Measurements from ENCODE around the gene UBTD2. TPM values are rescaled to one million over a fixed set of nuclear protein-coding genes. Genes with fewer than 3 reads are reported as not detected.
A peak's percentile ranks its signal among the peaks of the same experiment; 100 is the strongest.
"Not testable (repeated sequence)": the region's sequence is repeated elsewhere in the genome, so short reads cannot be mapped to it uniquely, and the experiment has no call there.

The UBTD2 gene
- total RNA-seq, 2 experiments from 2014 or later, result 10.2 to 10.6 TPM

DNA sequence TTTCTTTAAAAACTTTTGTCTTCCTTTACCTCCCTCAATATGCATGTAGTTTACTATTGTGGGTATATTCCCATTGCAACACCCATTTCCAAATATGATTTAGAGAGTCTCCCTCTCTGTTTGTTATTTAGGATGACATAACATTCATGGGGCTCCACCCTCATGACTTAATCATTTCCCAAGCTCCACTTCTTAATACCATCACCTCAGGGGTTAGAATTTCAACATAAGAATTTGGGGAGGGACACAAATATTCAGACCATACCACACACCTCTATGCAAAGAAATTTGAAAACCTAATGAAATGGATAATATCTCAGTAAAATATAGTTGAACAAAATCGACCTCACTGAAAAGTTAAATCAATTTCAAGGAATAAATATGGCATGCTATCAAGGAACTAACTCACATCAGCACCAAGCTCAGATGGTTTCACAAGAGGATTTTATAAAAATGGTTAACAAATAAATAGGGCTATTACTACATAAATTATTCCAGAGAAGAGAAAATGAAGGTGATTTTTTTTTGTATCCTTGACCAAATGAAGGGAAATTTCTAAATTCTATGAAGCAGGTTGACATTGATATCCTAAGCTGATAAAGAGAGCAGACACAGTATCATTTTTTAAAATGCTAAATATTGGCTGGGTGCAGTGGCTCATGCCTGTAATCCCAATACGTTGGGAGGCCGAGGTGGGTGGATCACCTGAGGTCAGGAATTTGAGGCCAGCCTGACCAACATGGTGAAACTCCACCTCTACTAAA lies 20.2 kb upstream of the UBTD2 start:
- Mint-ChIP-seq H3K27me3 (peaks cover 13% of the 10 kb centered on the region), H3K4me1 (no peaks in the 10 kb centered on the region), H3K9me3 (peaks cover 3% of the 10 kb centered on the region), H3K36me3 (ENCODE audit: low read depth) (no peaks in the 10 kb centered on the region), H3K4me3 (no peak overlapping the region), H3K27ac (no peak overlapping the region)
- ChIA-PET POLR2A (no interaction called here), CTCF (interaction anchor here (0.7 kb wide), 1 partner anchor 10 kb away, joined by 4 read pairs; no protein-coding TSS in a partner anchor)
- no peak for DNase-seq

DNA sequence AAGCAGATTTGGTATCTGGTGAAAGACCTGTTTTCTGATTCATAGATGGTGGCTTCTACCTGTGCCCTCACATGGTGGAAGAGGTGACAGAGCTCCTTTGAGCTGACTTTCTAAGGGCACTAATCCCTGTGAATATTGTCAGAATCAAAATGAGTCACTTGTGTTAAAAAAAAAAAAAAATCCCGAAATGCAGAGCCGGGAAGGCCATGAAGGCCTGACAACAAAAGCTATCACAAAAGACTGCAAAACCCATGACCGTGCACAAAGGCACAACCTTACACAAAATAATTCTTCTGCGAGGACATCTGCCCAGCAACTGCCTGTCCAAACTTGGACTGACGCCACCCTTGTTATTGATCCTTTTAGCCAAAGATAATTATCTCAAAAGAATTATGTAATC lies 19.6 kb upstream of the UBTD2 start:
- H3K4me1 Mint-ChIP-seq, result no peaks in the 10 kb centered on the region
- H3K27ac Mint-ChIP-seq, result no peak overlapping the region
- CTCF ChIA-PET, result interaction anchor here (0.7 to 1.4 kb wide), 2 partner anchors 390 to 653 kb away, joined by 3 read pairs; no protein-coding TSS in a partner anchor
- H3K9me3 Mint-ChIP-seq, result peaks cover 3% of the 10 kb centered on the region
- no peaks in the 10 kb centered on the region for H3K36me3 Mint-ChIP-seq (ENCODE audit: low read depth)
- POLR2A ChIA-PET, result no interaction called here
- DNase-seq, result no peak
- H3K27me3 Mint-ChIP-seq, result peaks cover 13% of the 10 kb centered on the region
- H3K4me3 Mint-ChIP-seq, result no peak overlapping the region

DNA sequence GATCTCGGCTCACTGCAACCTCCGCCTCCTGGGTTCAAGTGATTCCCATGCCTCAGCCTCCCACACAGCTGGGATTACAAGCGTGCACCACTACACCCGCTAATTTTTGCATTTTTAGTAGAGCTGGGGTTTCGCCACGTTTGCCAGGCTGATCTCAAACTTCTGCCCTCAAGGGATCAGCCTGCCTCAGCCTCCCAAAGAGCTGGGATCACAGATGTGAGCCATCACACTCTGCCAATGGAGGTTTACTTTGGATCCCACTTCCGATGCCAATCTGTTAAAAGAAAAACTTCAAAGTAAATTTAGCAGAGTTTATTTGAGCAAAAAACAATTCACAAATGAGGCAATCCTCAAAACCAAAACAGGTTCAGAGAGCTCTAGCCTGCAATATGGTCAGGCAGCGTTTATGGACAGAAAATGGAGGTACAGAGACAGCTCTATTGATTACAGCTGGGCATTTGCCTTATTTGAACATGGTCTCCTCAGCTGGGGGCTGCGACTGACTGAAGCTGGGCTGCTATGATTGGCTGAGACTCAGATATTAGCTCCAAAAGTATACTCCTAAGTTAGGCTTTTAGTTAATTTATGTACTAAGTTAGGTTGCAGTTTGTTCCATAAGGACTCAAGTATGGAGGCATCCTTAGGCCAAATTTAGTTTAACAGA lies 18.6 kb upstream of the UBTD2 start:
- POLR2A ChIA-PET, result no interaction called here
- no peaks in the 10 kb centered on the region for H3K36me3 Mint-ChIP-seq (ENCODE audit: low read depth)
- DNase-seq, result no peak
- peaks cover 11% of the 10 kb centered on the region for H3K27me3 Mint-ChIP-seq
- no peaks in the 10 kb centered on the region for H3K4me1 Mint-ChIP-seq
- H3K27ac Mint-ChIP-seq, result no peak overlapping the region
- H3K4me3 Mint-ChIP-seq, result no peak overlapping the region
- CTCF ChIA-PET, result interaction anchor here (1.4 to 1.9 kb wide), 2 partner anchors 9 to 389 kb away, joined by 3 to 5 read pairs; no protein-coding TSS in a partner anchor
- H3K9me3 Mint-ChIP-seq, result peaks cover 3% of the 10 kb centered on the region

DNA sequence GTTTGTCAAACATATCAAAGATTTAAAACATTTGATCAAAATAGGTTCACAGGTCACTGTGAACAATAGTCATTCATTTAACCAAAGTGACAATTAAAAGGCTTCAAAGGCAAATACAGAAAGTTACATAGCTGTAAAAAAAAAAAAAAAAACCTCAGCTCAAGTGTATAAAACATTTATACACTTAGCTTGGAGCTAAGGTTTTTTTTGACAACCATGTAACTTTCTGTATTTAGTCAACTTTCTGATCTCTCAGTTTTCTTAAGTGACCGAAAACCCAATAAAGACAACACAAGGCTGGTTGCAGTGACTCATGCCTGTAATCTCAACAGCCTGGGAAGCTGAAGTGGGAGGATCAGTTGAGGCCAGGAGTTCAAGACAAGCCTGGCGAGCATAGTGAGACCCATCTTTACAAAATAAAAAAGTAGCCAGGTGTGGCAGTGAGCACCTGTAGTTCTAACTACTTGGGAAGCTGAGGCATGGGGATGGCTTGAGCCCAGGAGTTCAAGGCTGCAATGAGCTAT lies 16.4 kb upstream of the UBTD2 start:
- no peaks in the 10 kb centered on the region for H3K36me3 Mint-ChIP-seq (ENCODE audit: low read depth)
- CTCF ChIA-PET, result interaction anchor here (1.0 kb wide), 1 partner anchor 234 kb away, joined by 4 read pairs; no protein-coding TSS in a partner anchor

DNA sequence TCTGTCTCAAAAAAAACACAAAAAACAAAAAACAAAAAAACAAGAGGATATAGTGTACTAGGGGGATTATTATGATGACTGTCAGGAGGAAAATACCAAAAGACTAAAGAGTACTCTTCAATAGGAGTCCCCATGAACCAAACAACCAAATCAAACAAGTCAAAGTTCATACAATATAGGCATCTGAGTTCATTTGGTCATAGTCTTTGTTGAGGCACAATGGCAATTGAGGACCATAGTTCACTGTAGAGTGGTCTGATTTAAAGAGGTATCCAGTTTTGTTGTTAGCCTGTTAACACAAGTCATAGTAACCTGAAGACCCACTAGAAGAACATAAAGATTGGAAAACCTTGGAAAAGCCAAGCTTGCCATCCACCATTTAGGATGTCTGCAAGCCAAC lies 11.3 kb upstream of the UBTD2 start:
- ChIA-PET POLR2A (no interaction called here), CTCF (interaction anchor here (0.7 to 1.2 kb wide), 2 partner anchors 106 to 383 kb away, joined by 3 to 7 read pairs; partner anchors contain the start of gene STK10)
- H3K27me3 Mint-ChIP-seq, result peaks cover 11% of the 10 kb centered on the region
- no peaks in the 10 kb centered on the region for H3K36me3 Mint-ChIP-seq (ENCODE audit: low read depth)
- no peak overlapping the region for H3K4me3 Mint-ChIP-seq
- H3K9me3 Mint-ChIP-seq, result no peaks in the 10 kb centered on the region
- H3K27ac Mint-ChIP-seq, result no peak overlapping the region
- peaks cover 2% of the 10 kb centered on the region for H3K4me1 Mint-ChIP-seq
- DNase-seq, result no peak

More for the DNA sequence above, 16.4 kb upstream of the UBTD2 start:
- POLR2A ChIA-PET, result no interaction called here
- Mint-ChIP-seq H3K27me3 (peaks cover 18% of the 10 kb centered on the region), H3K4me1 (no peaks in the 10 kb centered on the region), H3K4me3 (no peak overlapping the region), H3K9me3 (peaks cover 3% of the 10 kb centered on the region), H3K27ac (no peak overlapping the region)
- no peak for DNase-seq

DNA sequence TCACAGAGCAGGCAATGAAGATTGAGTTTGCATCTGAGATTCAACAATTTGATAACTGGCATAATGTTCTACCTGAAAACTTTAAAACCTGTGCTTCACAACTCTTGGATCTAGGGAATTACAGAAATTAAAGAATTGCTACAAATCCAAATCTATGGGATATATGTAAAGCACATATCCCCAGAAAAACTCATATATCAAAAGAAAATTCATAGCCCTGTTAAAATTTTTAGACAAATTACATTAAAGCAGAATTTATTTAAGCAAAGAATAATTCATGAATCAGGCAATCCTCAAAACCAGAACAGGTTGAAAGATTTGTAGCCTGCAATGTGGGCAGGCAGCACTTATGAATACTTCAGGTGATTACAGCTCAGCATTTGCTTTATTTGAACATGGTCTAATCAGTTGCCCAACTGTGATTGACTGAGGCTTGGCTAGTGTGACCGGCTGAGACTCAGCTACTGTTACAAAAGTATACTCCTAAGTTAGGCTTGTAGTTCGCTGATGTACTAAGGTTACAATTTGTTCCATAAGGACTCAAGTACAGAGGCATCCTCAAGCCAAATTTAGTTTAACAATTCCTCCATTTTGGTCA lies 10.3 kb upstream of the UBTD2 start:
- POLR2A ChIA-PET, result interaction anchor here (0.6 to 1.4 kb wide), 5 partner anchors 11 to 382 kb away, joined by 3 to 6 read pairs (median 3); partner anchors contain the start of gene UBTD2
- CTCF ChIA-PET, result interaction anchor here (0.5 to 3.3 kb wide), 30 partner anchors 8 to 387 kb away, joined by 3 to 16 read pairs (median 4); partner anchors contain the start of genes EFCAB9, FBXW11, STK10 and UBTD2
- no peak overlapping the region for H3K4me3 Mint-ChIP-seq
- peaks cover 11% of the 10 kb centered on the region for H3K27me3 Mint-ChIP-seq
- no peaks in the 10 kb centered on the region for H3K36me3 Mint-ChIP-seq (ENCODE audit: low read depth)
- DNase-seq, result no peak
- H3K4me1 Mint-ChIP-seq, result peaks cover 2% of the 10 kb centered on the region
- no peak overlapping the region for H3K27ac Mint-ChIP-seq
- H3K9me3 Mint-ChIP-seq, result no peaks in the 10 kb centered on the region

DNA sequence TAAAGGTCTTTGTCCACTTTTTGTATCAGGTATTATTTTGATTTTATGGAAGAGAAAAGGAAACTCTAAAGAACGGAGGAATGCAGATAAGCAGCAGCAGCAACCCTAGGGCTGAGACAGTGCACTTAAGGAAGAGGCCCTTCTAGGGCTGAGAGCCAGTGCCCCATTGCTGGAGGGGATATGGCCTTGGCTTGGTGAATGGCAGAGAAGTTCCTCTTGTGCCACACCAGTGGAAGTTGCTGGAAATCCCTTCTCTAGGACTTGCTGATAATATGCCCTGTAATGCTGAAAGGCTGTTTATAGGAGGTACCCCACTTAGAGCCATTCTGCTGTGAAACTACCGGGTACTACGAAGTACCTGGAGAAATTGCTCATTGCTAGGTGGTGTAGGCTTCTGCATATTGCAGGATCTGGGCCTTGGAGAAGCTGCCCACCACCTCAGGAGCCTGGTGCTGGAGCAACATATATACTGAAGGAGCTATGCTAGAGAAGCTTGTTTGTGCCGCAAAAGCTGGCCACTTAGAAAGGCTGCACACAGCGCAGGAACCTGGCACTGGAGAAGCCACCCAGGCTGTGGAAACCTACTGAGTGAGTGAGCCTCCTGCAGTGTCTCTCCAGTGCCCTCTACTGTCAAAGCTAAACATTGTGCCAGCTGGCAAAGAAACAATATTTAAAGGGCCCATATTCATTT lies 9.6 kb upstream of the UBTD2 start:
- no peaks in the 10 kb centered on the region for H3K9me3 Mint-ChIP-seq
- no peaks in the 10 kb centered on the region for H3K36me3 Mint-ChIP-seq (ENCODE audit: low read depth)
- no peak overlapping the region for H3K4me3 Mint-ChIP-seq
- H3K4me1 Mint-ChIP-seq, result peaks cover 2% of the 10 kb centered on the region
- no peak overlapping the region for H3K27ac Mint-ChIP-seq
- peak; percentile 70 for DNase-seq
- CTCF ChIA-PET, result interaction anchor here (0.5 to 3.3 kb wide), 30 partner anchors 8 to 386 kb away, joined by 3 to 16 read pairs (median 4); partner anchors contain the start of genes EFCAB9, FBXW11, STK10 and UBTD2
- H3K27me3 Mint-ChIP-seq, result peaks cover 11% of the 10 kb centered on the region
- POLR2A ChIA-PET, result interaction anchor here (0.6 to 1.4 kb wide), 5 partner anchors 10 to 381 kb away, joined by 3 to 6 read pairs (median 3); partner anchors contain the start of gene UBTD2

DNA sequence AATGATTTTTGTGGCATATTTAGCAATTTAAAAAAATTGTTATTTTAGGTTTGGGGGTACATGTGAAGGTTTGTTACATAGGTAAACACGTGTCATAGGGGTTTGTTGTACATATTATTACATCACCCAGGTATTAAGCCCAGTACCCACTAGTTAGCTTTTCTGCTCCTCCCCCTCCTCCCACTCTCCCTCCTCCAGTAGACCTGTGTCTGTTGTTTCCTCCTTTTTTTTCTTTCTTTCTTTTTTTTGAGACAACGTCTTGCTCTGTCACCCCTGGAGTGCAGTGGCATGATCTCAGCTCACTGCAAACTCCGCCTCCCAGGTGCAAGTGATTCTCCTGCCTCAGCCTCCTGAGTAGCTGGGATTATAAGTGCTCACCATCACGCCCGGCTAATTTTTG lies 8.3 kb upstream of the UBTD2 start:
- H3K4me3 Mint-ChIP-seq; H3K36me3 Mint-ChIP-seq (ENCODE audit: low read depth); H3K9me3 Mint-ChIP-seq; H3K4me1 Mint-ChIP-seq; H3K27ac Mint-ChIP-seq; DNase-seq: not testable (repeated sequence)
- ChIA-PET CTCF (interaction anchor here (0.6 to 3.3 kb wide), 9 partner anchors 9 to 285 kb away, joined by 3 to 16 read pairs (median 5); partner anchors contain the start of genes FBXW11, STK10 and UBTD2), POLR2A (interaction anchor here (1.6 kb wide), 1 partner anchor 118 kb away, joined by 3 read pairs; no protein-coding TSS in a partner anchor)
- H3K27me3 Mint-ChIP-seq, result peaks cover 13% of the 10 kb centered on the region

DNA sequence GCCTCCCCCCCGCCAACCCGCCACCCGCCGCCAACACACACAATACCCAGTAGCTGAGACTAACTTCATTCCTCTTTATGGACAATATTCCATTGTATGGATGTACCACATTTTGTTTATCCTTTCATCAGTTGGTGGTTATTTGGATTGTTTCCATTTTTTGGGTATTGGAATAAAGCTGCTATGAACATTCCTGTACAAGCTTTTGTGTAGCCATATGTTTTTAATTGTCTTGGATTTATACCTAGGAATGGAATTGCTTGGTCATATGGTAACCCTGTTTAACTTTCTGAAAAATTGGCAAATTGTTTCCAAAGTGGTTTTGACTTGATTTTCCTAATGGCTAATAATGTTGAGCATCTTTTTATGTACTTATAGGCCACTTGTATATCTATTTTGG lies 4.9 kb upstream of the UBTD2 start:
- peaks cover 6% of the 10 kb centered on the region for H3K4me1 Mint-ChIP-seq
- no peaks in the 10 kb centered on the region for H3K36me3 Mint-ChIP-seq (ENCODE audit: low read depth)
- H3K4me3 Mint-ChIP-seq, result no peak overlapping the region
- H3K9me3 Mint-ChIP-seq, result no peaks in the 10 kb centered on the region
- no peak for DNase-seq
- peaks cover 11% of the 10 kb centered on the region for H3K27me3 Mint-ChIP-seq
- ChIA-PET CTCF (no interaction called here), POLR2A (interaction anchor here (0.5 kb wide), 1 partner anchor 193 kb away, joined by 3 read pairs; no protein-coding TSS in a partner anchor)
- H3K27ac Mint-ChIP-seq, result no peak overlapping the region

DNA sequence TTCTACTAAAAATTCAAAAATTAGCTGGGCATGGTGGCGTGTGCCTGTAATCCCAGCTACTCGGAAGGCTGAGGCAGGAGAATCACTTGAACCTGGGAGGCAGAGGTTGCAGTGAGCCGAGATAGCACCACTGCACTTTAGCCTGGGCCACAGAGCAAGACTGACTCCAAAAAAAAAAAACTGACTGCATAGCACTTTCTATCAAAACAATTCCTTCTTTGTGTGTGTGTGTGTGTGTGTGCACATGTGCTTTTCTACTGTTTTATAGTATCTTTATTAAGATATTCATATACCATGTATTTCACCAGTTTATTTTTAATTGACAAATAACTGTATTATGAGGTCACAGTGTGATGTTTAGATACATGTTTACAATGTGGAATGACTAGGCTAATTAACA lies 3.6 kb upstream of the UBTD2 start:
- DNase-seq; H3K36me3 Mint-ChIP-seq (ENCODE audit: low read depth); H3K4me3 Mint-ChIP-seq; POLR2A ChIA-PET; H3K27ac Mint-ChIP-seq; CTCF ChIA-PET; H3K9me3 Mint-ChIP-seq: not testable (repeated sequence)
- H3K4me1 Mint-ChIP-seq, result peaks cover 13% of the 10 kb centered on the region
- H3K27me3 Mint-ChIP-seq, result peaks cover 11% of the 10 kb centered on the region

DNA sequence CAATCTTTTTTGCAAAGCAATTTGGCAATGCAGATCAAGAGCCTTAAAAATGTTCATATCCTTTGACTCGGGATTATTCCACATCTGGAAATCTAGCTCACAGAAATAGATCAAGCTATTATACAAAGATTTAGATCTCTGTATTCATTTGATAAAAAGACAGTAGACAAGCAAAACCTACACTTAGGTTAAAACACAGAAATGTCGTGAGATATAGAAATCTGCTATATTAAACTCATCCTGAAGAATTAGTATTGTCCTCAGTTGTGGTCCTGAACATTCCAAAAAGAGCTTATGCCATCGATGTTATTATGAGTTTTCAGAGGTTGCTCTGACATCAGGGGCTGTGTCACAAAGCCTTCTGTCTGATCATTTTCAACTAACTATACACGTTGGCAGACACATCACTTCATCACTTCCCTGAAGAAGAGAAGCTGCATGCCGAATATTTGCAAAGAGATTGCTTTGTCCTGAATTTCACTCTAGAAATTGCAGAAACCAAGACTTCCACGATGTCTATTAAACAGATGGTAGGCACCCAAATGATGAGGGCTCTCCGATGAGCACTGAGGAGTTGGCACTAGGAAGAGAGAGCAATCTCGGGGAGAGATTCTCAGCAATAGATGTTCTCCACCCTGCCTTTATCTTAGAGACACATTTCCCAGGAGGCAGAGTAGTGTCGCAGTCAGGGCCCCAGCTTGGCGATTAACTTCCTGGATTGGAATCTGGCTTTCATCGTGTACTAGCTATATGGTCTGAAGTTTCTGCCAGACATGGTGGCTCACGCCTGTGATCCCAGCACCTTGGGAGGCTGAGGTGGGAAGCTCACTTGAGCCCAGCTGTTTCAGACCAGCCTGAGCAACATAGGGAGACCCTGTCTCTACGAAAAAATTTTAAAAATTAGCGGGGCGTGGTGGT lies 1.9 kb upstream of the UBTD2 start:
- no peak overlapping the region for H3K27ac Mint-ChIP-seq
- no peaks in the 10 kb centered on the region for H3K9me3 Mint-ChIP-seq
- CTCF ChIA-PET, result interaction anchor here (0.9 to 1.6 kb wide), 6 partner anchors 8 to 279 kb away, joined by 3 to 7 read pairs (median 4); partner anchors contain the start of genes FBXW11 and STK10
- H3K4me3 Mint-ChIP-seq, result peak overlapping the region; percentile 82
- DNase-seq, result no peak
- H3K4me1 Mint-ChIP-seq, result peaks cover 23% of the 10 kb centered on the region
- POLR2A ChIA-PET, result interaction anchor here (1.1 to 5.2 kb wide), 5 partner anchors 11 to 279 kb away, joined by 3 to 32 read pairs (median 4); partner anchors contain the start of gene FBXW11
- peaks cover 11% of the 10 kb centered on the region for H3K27me3 Mint-ChIP-seq
- H3K36me3 Mint-ChIP-seq (ENCODE audit: low read depth), result peaks cover 2% of the 10 kb centered on the region
